GM19467 (cell line): ENCODE data around the gene MYLIP.

Experiments
- ATAC-seq: cut with Tn5 transposase; IDR thresholded peaks from one replicate; pipeline ENCODE4 v1.9.1; 2021; ENCODE audit warnings: mild to moderate bottlenecking, moderate library complexity; ENCODE audit not compliant: unreplicated experiment

The MYLIP gene

GRCh38 chr6:16137451-16137801 is 8.5 kb downstream of the MYLIP start:
- ATAC-seq: no peak

- no peak for ATAC-seq
Observed at GRCh38 chr6:16139556-16139955, 10.7 kb downstream of the MYLIP start.

- no peak for ATAC-seq
Observed at GRCh38 chr6:16140607-16141006, 11.7 kb downstream of the MYLIP start.

- no peak for ATAC-seq
Observed at GRCh38 chr6:16141514-16141913, 12.6 kb downstream of the MYLIP start.

GRCh38 chr6:16145038-16145437 is 16.2 kb downstream of the MYLIP start:
- no peak for ATAC-seq

- ATAC-seq: no peak
Observed at GRCh38 chr6:16146028-16146427, 17.1 kb downstream of the MYLIP start.

- ATAC-seq: no peak
Observed at GRCh38 chr6:16146527-16146955, 17.7 kb downstream of the MYLIP start.

GRCh38 chr6:16148498-16148897 is 19.6 kb downstream of the MYLIP start:
- no peak for ATAC-seq

GRCh38 chr6:16149305-16149704 is 20.4 kb downstream of the MYLIP start:
- no peak for ATAC-seq

GRCh38 chr6:16150098-16150497 is 21.2 kb downstream of the MYLIP start:
- no peak for ATAC-seq

GRCh38 chr6:16153211-16153820 is 24.4 kb downstream of the MYLIP start:
- no peak for ATAC-seq

- no peak for ATAC-seq
Observed at GRCh38 chr6:16154904-16155303, 26.0 kb downstream of the MYLIP start.

GRCh38 chr6:16157492-16157891 is 28.6 kb downstream of the MYLIP start:
- no peak for ATAC-seq

- no peak for ATAC-seq
Observed at GRCh38 chr6:16157909-16158308, 29.0 kb downstream of the MYLIP start.

GRCh38 chr6:16158943-16159557 is 30.2 kb downstream of the MYLIP start:
- ATAC-seq: no peak

- no peak for ATAC-seq
Observed at GRCh38 chr6:16160794-16161193, 31.9 kb downstream of the MYLIP start.

GRCh38 chr6:16162003-16162402 is 33.1 kb downstream of the MYLIP start:
- no peak for ATAC-seq

GRCh38 chr6:16163066-16163465 is 34.2 kb downstream of the MYLIP start:
- ATAC-seq: no peak

- ATAC-seq: no peak
Observed at GRCh38 chr6:16163535-16164300, 34.8 kb downstream of the MYLIP start.

GRCh38 chr6:16165641-16166040 is 36.8 kb downstream of the MYLIP start:
- no peak for ATAC-seq

- ATAC-seq: no peak
Observed at GRCh38 chr6:16166871-16167608, 38.2 kb downstream of the MYLIP start.

GRCh38 chr6:16168121-16168520 is 39.2 kb downstream of the MYLIP start:
- no peak for ATAC-seq
